Epithelial cell of proximal tubule (primary cell): Measurements from ENCODE around the gene NT5DC3. TPM values are rescaled to one million over a fixed set of nuclear protein-coding genes. Genes with fewer than 3 reads are reported as not detected.

Source experiments
- DNase-seq: peaks from one replicate; pipeline ENCODE4 v3.0.0-alpha.2; 2011; ENCODE audit warnings: low read depth
- H3K4me3 ChIP-seq: 2 replicates; pipeline ENCODE4 v1.5.1; 2011; ENCODE audit warnings: low read depth, mild to moderate bottlenecking, low read length
- CTCF ChIP-seq: conservative IDR thresholded peaks from 2 replicates; pipeline ENCODE4 v1.5.1; 2012; ENCODE audit warnings: low read depth, mild to moderate bottlenecking, low read length
- total RNA-seq: library from RNA; depleted of rRNA; stranded (reverse); fragments of >200 nt; gene quantifications from 2 replicates; pipeline ENCODE4 v1.2.3, GENCODE V29; 2015

The NT5DC3 gene
- total RNA-seq, 1 donor from 2014 or later: 7.5 TPM

GRCh38 chr12:103824845-103825244, 16.2 kb downstream of the NT5DC3 start:
- no peak overlapping the region for H3K4me3 ChIP-seq
- no peak for DNase-seq
- no peak for TF ChIP-seq CTCF

- DNase-seq: no peak
- H3K4me3 ChIP-seq: no peak overlapping the region
- TF ChIP-seq CTCF: no peak
Measured at GRCh38 chr12:103824290-103824689, 16.7 kb downstream of the NT5DC3 start.

GRCh38 chr12:103823871-103824270, 17.2 kb downstream of the NT5DC3 start:
- TF ChIP-seq CTCF: no peak

GRCh38 chr12:103821773-103822172, 19.3 kb downstream of the NT5DC3 start:
- no peak overlapping the region for H3K4me3 ChIP-seq
- TF ChIP-seq CTCF: no peak
- DNase-seq: no peak

More at GRCh38 chr12:103823871-103824270, 17.2 kb downstream of the NT5DC3 start:
- no peak overlapping the region for H3K4me3 ChIP-seq
- DNase-seq: no peak

- no peak for TF ChIP-seq CTCF
- H3K4me3 ChIP-seq: no peak overlapping the region
- DNase-seq: no peak
Measured at GRCh38 chr12:103820881-103821489, 20.0 kb downstream of the NT5DC3 start.

GRCh38 chr12:103820361-103820760, 20.7 kb downstream of the NT5DC3 start:
- no peak overlapping the region for H3K4me3 ChIP-seq
- TF ChIP-seq CTCF: no peak
- no peak for DNase-seq

GRCh38 chr12:103819892-103820291, 21.1 kb downstream of the NT5DC3 start:
- H3K4me3 ChIP-seq: no peak overlapping the region
- no peak for DNase-seq
- TF ChIP-seq CTCF: no peak
